OCI-LY1 (cell line): ENCODE measurements around the gene BCL7B.
"Not testable (repeated sequence)": the region's sequence is repeated elsewhere in the genome, so short reads cannot be mapped to it uniquely, and the experiment has no call there.

Experiments
- H2AFZ ChIP-seq: fragments of 200-600 bp; sonication (generic), shearing (Covaris generic); 2 replicates; pipeline ENCODE4 v1.6.0; 2014; ENCODE audit warnings: antibody characterized with exemption, mild to moderate bottlenecking, low read length
- H3F3A ChIP-seq: fragments of 200-600 bp; sonication (generic), shearing (Covaris generic); 2 replicates; pipeline ENCODE4 v1.6.0; 2014; ENCODE audit warnings: mild to moderate bottlenecking, antibody characterized with exemption, low read length, moderate library complexity; ENCODE audit not compliant: insufficient read depth
- H3K27ac ChIP-seq: fragments of 200-600 bp; sonication (generic); 2 replicates; pipeline ENCODE4 v1.5.1; 2014; ENCODE audit warnings: low read length, mixed run types, mild to moderate bottlenecking, low read depth; ENCODE audit not compliant: poor library complexity, severe bottlenecking
- H3K27me3 ChIP-seq: fragments of 200-600 bp; sonication (generic); 2 replicates; pipeline ENCODE4 v1.6.0; 2014; ENCODE audit warnings: antibody characterized with exemption, mild to moderate bottlenecking, low read length, moderate library complexity; ENCODE audit not compliant: insufficient read depth
- H3K36me3 ChIP-seq: fragments of 200-600 bp; sonication (generic); 2 replicates; pipeline ENCODE4 v1.6.1; 2014; ENCODE audit warnings: mild to moderate bottlenecking, antibody characterized with exemption, low read length, moderate library complexity, mixed read lengths; ENCODE audit not compliant: insufficient read depth
- H3K4me1 ChIP-seq: fragments of 200-600 bp; sonication (generic); 2 replicates; pipeline ENCODE4 v1.5.1; 2014; ENCODE audit warnings: mild to moderate bottlenecking, low read length, moderate library complexity; ENCODE audit not compliant: insufficient read depth, severe bottlenecking
- H3K4me2 ChIP-seq: fragments of 200-600 bp; sonication (generic), shearing (Covaris generic); 2 replicates; pipeline ENCODE4 v1.6.1; 2014; ENCODE audit warnings: low read length
- H3K4me3 ChIP-seq: fragments of 200-600 bp; sonication (generic); 2 replicates; pipeline ENCODE4 v1.5.1; 2014; ENCODE audit warnings: low read length, low read depth, mild to moderate bottlenecking, mixed read lengths; ENCODE audit not compliant: poor library complexity, severe bottlenecking
- H3K79me2 ChIP-seq: fragments of 200-600 bp; shearing (Covaris generic); 2 replicates; pipeline ENCODE4 v1.6.1; 2016; ENCODE audit warnings: mixed run types, low read length, mixed read lengths; ENCODE audit not compliant: insufficient read depth
- H3K9ac ChIP-seq: fragments of 200-600 bp; sonication (generic), shearing (Covaris generic); 2 replicates; pipeline ENCODE4 v1.6.1; 2014; ENCODE audit warnings: mild to moderate bottlenecking, low read length, mixed read lengths
- H3K9me2 ChIP-seq: fragments of 200-600 bp; sonication (generic), shearing (Covaris generic); 2 replicates; pipeline ENCODE4 v1.6.1; 2014; ENCODE audit warnings: low read depth, mild to moderate bottlenecking, low read length, mixed read lengths
- H3K9me3 ChIP-seq: fragments of 200-600 bp; shearing (Covaris generic); 2 replicates; pipeline ENCODE4 v1.6.1; 2014; ENCODE audit warnings: low read length, mixed read lengths
- H4K20me1 ChIP-seq: fragments of 200-600 bp; sonication (generic), shearing (Covaris generic); 2 replicates; pipeline ENCODE4 v1.6.0; 2016; ENCODE audit warnings: mild to moderate bottlenecking, low read length; ENCODE audit not compliant: insufficient read depth
- EZH2 ChIP-seq: fragments of 200-600 bp; sonication (generic), shearing (Covaris generic); IDR thresholded peaks from 2 replicates; pipeline ENCODE4 v1.8.0; 2017; ENCODE audit warnings: borderline replicate concordance, mixed run types, mild to moderate bottlenecking, antibody characterized with exemption, low read length, moderate library complexity, mixed read lengths
- TF ChIP-seq, protein P1 (sequence below): fragments of 200-600 bp; sonication (generic), shearing (Covaris generic); IDR thresholded peaks from 2 replicates; pipeline ENCODE4 v1.5.1; 2017; ENCODE audit warnings: mild to moderate bottlenecking, antibody characterized with exemption, low read length, moderate library complexity, mixed read lengths

Gene BCL7B

GRCh38 chr7:73544678-73545077, 12.8 kb downstream of the BCL7B start:
- peaks cover 70% of the 10 kb centered on the region for H3K36me3 ChIP-seq
- H3K27ac ChIP-seq: no peak overlapping the region
- no peak overlapping the region for H3K9ac ChIP-seq
- H3F3A ChIP-seq: no peaks in the 10 kb centered on the region
- no peaks in the 10 kb centered on the region for H3K27me3 ChIP-seq
- no peaks in the 10 kb centered on the region for H3K9me2 ChIP-seq
- no peaks in the 10 kb centered on the region for H3K4me1 ChIP-seq
- no peak overlapping the region for H3K4me3 ChIP-seq
- TF ChIP-seq, protein P1, sequence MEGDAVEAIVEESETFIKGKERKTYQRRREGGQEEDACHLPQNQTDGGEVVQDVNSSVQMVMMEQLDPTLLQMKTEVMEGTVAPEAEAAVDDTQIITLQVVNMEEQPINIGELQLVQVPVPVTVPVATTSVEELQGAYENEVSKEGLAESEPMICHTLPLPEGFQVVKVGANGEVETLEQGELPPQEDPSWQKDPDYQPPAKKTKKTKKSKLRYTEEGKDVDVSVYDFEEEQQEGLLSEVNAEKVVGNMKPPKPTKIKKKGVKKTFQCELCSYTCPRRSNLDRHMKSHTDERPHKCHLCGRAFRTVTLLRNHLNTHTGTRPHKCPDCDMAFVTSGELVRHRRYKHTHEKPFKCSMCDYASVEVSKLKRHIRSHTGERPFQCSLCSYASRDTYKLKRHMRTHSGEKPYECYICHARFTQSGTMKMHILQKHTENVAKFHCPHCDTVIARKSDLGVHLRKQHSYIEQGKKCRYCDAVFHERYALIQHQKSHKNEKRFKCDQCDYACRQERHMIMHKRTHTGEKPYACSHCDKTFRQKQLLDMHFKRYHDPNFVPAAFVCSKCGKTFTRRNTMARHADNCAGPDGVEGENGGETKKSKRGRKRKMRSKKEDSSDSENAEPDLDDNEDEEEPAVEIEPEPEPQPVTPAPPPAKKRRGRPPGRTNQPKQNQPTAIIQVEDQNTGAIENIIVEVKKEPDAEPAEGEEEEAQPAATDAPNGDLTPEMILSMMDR: no peak
- TF ChIP-seq EZH2: no peak
- no peaks in the 10 kb centered on the region for H4K20me1 ChIP-seq
- peaks cover 24% of the 10 kb centered on the region for H3K79me2 ChIP-seq
- no peak overlapping the region for H3K4me2 ChIP-seq
- no peak overlapping the region for H2AFZ ChIP-seq
- no peaks in the 10 kb centered on the region for H3K9me3 ChIP-seq

- Histone ChIP-seq H3K9me2 (no peaks in the 10 kb centered on the region), H3K27me3 (no peaks in the 10 kb centered on the region), H3K4me1 (no peaks in the 10 kb centered on the region), H3F3A (no peaks in the 10 kb centered on the region), H3K36me3 (peaks cover 73% of the 10 kb centered on the region), H3K27ac (no peak overlapping the region), H3K4me3 (no peak overlapping the region), H3K9me3 (no peaks in the 10 kb centered on the region), H3K9ac (no peak overlapping the region), H2AFZ (no peak overlapping the region), H3K4me2 (no peak overlapping the region), H4K20me1 (no peaks in the 10 kb centered on the region), H3K79me2 (peaks cover 7% of the 10 kb centered on the region; the same call in 1 of the 2 replicates)
- TF ChIP-seq, protein P1: no peak
- no peak for TF ChIP-seq EZH2
Observed at GRCh38 chr7:73541722-73542121, 15.8 kb downstream of the BCL7B start.

DNA sequence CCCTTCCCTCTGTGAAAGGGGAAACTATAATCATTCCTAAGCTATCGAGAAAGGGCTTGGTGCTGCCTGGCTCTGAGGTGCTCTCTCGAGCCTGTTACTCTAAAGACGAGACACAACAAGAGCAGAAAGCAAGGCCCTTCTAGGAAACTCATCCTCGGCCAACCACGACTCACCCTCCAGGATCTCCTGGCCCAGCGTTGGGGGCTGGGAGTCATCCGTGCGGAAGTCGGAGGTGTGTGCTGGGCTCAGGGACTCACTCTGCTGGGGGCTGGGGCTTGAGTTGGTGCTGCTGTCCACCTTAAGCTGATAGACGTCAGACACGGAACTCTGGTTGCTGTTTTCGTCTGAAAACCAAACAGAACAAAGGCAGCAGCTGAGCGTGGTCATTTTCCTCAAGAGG, 17.8 kb downstream of the BCL7B start:
- Histone ChIP-seq H3K27me3 (no peaks in the 10 kb centered on the region), H4K20me1 (no peaks in the 10 kb centered on the region), H2AFZ (no peak overlapping the region), H3K4me3 (no peak overlapping the region), H3K9me3 (no peaks in the 10 kb centered on the region), H3K27ac (no peak overlapping the region), H3K4me2 (no peak overlapping the region), H3K4me1 (no peaks in the 10 kb centered on the region), H3K9me2 (no peaks in the 10 kb centered on the region), H3K36me3 (peaks cover 82% of the 10 kb centered on the region), H3F3A (no peaks in the 10 kb centered on the region), H3K79me2 (no peaks in the 10 kb centered on the region), H3K9ac (no peak overlapping the region)
- TF ChIP-seq, protein P1: no peak
- no peak for TF ChIP-seq EZH2

DNA sequence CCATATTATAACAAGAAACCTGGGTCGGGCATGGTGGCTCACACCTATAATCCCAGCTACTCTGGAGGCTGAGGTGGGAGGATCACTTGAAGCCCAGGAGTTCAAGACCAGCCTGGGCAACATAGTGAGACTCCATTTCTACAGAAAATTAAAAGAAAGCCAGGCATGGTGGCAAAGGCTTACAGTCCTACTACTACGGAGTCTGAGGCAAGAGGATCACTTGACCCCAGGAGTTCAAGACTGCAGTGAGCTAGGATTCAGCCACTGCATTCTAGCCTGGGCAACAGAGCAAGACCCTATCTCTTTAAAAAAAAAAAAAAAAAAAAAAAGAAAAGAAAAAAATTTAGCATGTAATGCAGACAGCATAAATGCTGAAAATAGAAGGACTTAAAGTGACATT, 19.0 kb downstream of the BCL7B start:
- peaks cover 76% of the 10 kb centered on the region for H3K36me3 ChIP-seq

More for the DNA sequence above, 19.0 kb downstream of the BCL7B start:
- H3K9me2 ChIP-seq, H3F3A ChIP-seq, H3K79me2 ChIP-seq, H4K20me1 ChIP-seq, H3K27ac ChIP-seq, H2AFZ ChIP-seq, H3K4me1 ChIP-seq, H3K9ac ChIP-seq, H3K9me3 ChIP-seq, H3K27me3 ChIP-seq, H3K4me3 ChIP-seq, H3K4me2 ChIP-seq: not testable (repeated sequence)
